Adrenal gland (tissue), 5 donors: ENCODE data around the gene TEX44.

Experiments used
- POLR2A ChIP-seq, 2 donors: fragments of 450-650 bp; IDR thresholded peaks; one replicate each; pipeline ENCODE4 v1.6.1; 2017; ENCODE audit warnings: antibody characterized with exemption in 2 of 2, mild to moderate bottlenecking in 2 of 2, moderate library complexity in 1 of 2
- TF ChIP-seq, protein P1 (sequence below), 6 experiments: fragments of 450-650 bp in 4 of 6; fragments of 200-600 bp in 2 of 6; sonication (generic) in 1 of 6; IDR thresholded peaks; 1 replicate in 5 of 6; 2 replicates in 1 of 6; pipeline versions ENCODE4 v1.5.1 to v1.8.0; 2016 to 2021; ENCODE audit warnings: antibody characterized with exemption in 6 of 6, mild to moderate bottlenecking in 2 of 6, moderate library complexity in 1 of 6
- donor health status: DM: no; HTN: no; CAD: no.

- no peak for TF ChIP-seq POLR2A (IDR thresholded peaks at IDR 0.05)
- TF ChIP-seq, protein P1, sequence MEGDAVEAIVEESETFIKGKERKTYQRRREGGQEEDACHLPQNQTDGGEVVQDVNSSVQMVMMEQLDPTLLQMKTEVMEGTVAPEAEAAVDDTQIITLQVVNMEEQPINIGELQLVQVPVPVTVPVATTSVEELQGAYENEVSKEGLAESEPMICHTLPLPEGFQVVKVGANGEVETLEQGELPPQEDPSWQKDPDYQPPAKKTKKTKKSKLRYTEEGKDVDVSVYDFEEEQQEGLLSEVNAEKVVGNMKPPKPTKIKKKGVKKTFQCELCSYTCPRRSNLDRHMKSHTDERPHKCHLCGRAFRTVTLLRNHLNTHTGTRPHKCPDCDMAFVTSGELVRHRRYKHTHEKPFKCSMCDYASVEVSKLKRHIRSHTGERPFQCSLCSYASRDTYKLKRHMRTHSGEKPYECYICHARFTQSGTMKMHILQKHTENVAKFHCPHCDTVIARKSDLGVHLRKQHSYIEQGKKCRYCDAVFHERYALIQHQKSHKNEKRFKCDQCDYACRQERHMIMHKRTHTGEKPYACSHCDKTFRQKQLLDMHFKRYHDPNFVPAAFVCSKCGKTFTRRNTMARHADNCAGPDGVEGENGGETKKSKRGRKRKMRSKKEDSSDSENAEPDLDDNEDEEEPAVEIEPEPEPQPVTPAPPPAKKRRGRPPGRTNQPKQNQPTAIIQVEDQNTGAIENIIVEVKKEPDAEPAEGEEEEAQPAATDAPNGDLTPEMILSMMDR (IDR thresholded peaks at IDR 0.05): peak; percentile 37 to 66 (median 54)
Observed at GRCh38 chr2:231563378-231563961, 29.2 kb upstream of the TEX44 start.
